Ovary (tissue), 9 donors: ENCODE results near the gene FAM107B. TPM values are rescaled to one million over a fixed set of nuclear protein-coding genes. Genes with fewer than 3 reads are reported as not detected.

Experiments used
- DNase-seq, 5 donors: peaks; one replicate each; pipeline ENCODE4 v3.0.0-alpha.2; 2019 to 2020
- H3K27ac ChIP-seq, 2 donors: fragments of 200-600 bp; one replicate each; pipeline versions ENCODE4 v1.5.1 to v1.8.0; 2019 to 2022
- H3K27me3 ChIP-seq: fragments of 200-600 bp; one replicate; pipeline ENCODE4 v1.8.0; 2022
- H3K36me3 ChIP-seq: fragments of 200-600 bp; sonication (generic); one replicate; pipeline ENCODE4 v1.5.1; 2019
- H3K4me1 ChIP-seq: one replicate; pipeline ENCODE4 v1.8.1; 2013; ENCODE audit warnings: mild to moderate bottlenecking, moderate library complexity; ENCODE audit not compliant: insufficient read depth
- H3K4me3 ChIP-seq: fragments of 200-600 bp; sonication (generic); one replicate; pipeline ENCODE4 v1.5.1; 2017
- H3K9me3 ChIP-seq, 2 donors: fragments of 200-600 bp in 1 of 2; sonication (generic) in 1 of 2; one replicate each; pipeline versions ENCODE4 v1.5.1 to v1.8.1; 2013 to 2019; ENCODE audit warnings: mild to moderate bottlenecking in 1 of 2, moderate library complexity in 1 of 2
- CTCF ChIP-seq, 3 donors: fragments of 450-650 bp in 2 of 3; fragments of 200-600 bp in 1 of 3; IDR thresholded peaks; one replicate each; pipeline versions ENCODE4 v1.5.1 to v1.8.0; 2016 to 2022; ENCODE audit warnings: antibody characterized with exemption in 3 of 3, mild to moderate bottlenecking in 1 of 3
- EP300 ChIP-seq: sonication (generic); formaldehyde crosslinking; IDR thresholded peaks from one replicate; pipeline ENCODE4 v1.6.1; 2017; ENCODE audit warnings: antibody characterized with exemption
- POLR2A ChIP-seq: fragments of 450-650 bp; IDR thresholded peaks from one replicate; pipeline ENCODE4 v1.6.1; 2017; ENCODE audit warnings: antibody characterized with exemption, mild to moderate bottlenecking, moderate library complexity
- WGBS, 3 donors: extraction: QIAGEN DNeasy Blood & Tissue Kit in 1 of 3; methylation state at CpG; one replicate each; pipeline versions ENCODE4 v1.1.5 to v1.1.7; 2013 to 2017; 5-methylcytosine and 5-hydroxymethylcytosine counted together
- intact Hi-C, 4 donors: fragments of 100-400 bp; cut with DNase I; formaldehyde crosslinking; loops; one replicate each; pipeline versions ENCODE4 v1.11.0 to v1.15.1; 2022 to 2023
- polyA plus RNA-seq, 2 donors: library from polyadenylated mRNA; stranded (reverse); fragments of 200-250 nt in 1 of 2; fragments of 350-450 nt in 1 of 2; fragmentation: Illumina TruSeq in 1 of 2; extraction: RNeasy Lipid Tissue Mini Kit (QIAGEN cat#74804) in 1 of 2; gene quantifications; one replicate each; pipeline ENCODE4 v1.2.3, GENCODE V29; 2013 to 2014
- total RNA-seq, 7 donors: library from RNA; depleted of rRNA in 2 of 7; stranded (reverse); fragments of >200 nt in 2 of 7; fragmentation: NEBNext Ultra II Directional in 3 of 7; extraction: Animal tissue kit (Norgen Biotek cat#: 25700) in 3 of 7; gene quantifications; one replicate each; pipeline versions ENCODE4 v1.1.0 to v1.2.4, GENCODE V29; 2016 to 2023
- donor health status: DM: no; HTN: no; CAD: no; lungs with moderate emphysema.
- donor health status: DM: no; HTN: no; CAD: no.
- donor health status: Bipolar disorder and iron deficiency.
- donor health status: DM: yes; HTN: yes; CAD: no.
- donor health status: DM: no; HTN: no; CAD: no.
- donor health status: DM: yes; HTN: yes; CAD: no.

The FAM107B gene
- total and polyA plus RNA-seq, 9 donors = 6.0 to 26.6 (median 15.0) TPM

- peaks cover 5% of the 10 kb centered on the region for H3K4me1 ChIP-seq
- no peak overlapping the region for H3K27ac ChIP-seq
- TF ChIP-seq EP300 (no peak), CTCF (IDR thresholded peaks at IDR 0.05) (no peak), POLR2A (no peak)
- no peaks in the 10 kb centered on the region for H3K36me3 ChIP-seq
- H3K27me3 ChIP-seq = no peaks in the 10 kb centered on the region
- DNase-seq = no peak
- intact Hi-C loops = no loop called here
- no peak overlapping the region for H3K4me3 ChIP-seq
- 96 to 99% (median 98%) methylated on average over 3 of the region's 3 CpGs for WGBS, 3 donors
- no peaks in the 10 kb centered on the region for H3K9me3 ChIP-seq
Observed at GRCh38 chr10:14652067-14652466, 122.6 kb downstream of the FAM107B start.

DNA sequence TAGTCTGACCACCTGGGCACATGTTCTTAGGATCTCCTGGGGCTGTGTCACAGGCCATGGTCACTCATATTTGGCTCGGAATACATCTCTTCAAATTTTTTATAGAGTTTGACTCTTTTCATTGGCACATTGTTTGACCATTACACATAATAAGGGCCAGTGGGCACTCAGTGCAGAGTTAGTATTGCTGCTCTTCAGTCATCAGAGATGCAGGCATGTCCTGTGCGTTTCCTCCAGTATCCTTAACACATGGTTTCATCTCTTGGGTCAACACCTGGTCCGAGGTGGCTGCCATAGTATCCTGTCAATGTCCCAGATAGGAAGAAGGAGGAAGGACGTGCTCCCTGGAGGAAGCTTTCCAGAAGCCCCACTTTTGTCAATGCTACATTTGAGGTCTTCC, 125.0 kb downstream of the FAM107B start:
- WGBS, 3 donors = 90 to 94% (median 92%) methylated on average over 4 of the region's 4 CpGs
- Histone ChIP-seq H3K4me1 (peaks cover 5% of the 10 kb centered on the region), H3K27me3 (no peaks in the 10 kb centered on the region), H3K36me3 (no peaks in the 10 kb centered on the region), H3K4me3 (no peak overlapping the region), H3K27ac (no peak overlapping the region), H3K9me3 (no peaks in the 10 kb centered on the region)
- intact Hi-C loops = no loop called here
- DNase-seq = no peak
- TF ChIP-seq EP300 (no peak), CTCF (IDR thresholded peaks at IDR 0.05) (no peak), POLR2A (no peak)

DNA sequence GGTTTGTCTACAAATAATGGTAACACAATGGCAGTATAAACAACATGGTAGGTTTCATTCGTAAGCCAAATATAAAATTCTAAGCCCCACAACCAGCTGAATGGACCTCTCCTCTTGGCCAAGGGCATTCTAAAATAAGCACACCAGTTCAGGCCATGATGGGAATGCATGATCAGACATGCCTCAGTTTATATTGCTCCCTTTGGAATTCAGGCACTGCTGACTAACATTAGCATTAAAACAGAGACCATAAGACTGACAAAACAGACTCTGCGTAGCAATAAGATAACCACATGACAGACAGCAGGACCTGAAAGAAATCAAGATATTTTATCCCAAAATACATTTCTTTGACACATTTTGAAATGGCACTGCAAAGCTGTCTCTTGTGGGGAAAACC, 125.8 kb downstream of the FAM107B start:
- no peak for DNase-seq
- Histone ChIP-seq H3K27ac (no peak overlapping the region), H3K36me3 (no peaks in the 10 kb centered on the region), H3K4me1 (peaks cover 5% of the 10 kb centered on the region), H3K4me3 (no peak overlapping the region), H3K9me3 (no peaks in the 10 kb centered on the region), H3K27me3 (no peaks in the 10 kb centered on the region)
- WGBS, 3 donors = 77 to 89% (median 85%) methylated on average over 2 of the region's 2 CpGs
- intact Hi-C loops = no loop called here
- TF ChIP-seq EP300 = no peak
- no peak for TF ChIP-seq CTCF (IDR thresholded peaks at IDR 0.05)
- no peak for TF ChIP-seq POLR2A

DNA sequence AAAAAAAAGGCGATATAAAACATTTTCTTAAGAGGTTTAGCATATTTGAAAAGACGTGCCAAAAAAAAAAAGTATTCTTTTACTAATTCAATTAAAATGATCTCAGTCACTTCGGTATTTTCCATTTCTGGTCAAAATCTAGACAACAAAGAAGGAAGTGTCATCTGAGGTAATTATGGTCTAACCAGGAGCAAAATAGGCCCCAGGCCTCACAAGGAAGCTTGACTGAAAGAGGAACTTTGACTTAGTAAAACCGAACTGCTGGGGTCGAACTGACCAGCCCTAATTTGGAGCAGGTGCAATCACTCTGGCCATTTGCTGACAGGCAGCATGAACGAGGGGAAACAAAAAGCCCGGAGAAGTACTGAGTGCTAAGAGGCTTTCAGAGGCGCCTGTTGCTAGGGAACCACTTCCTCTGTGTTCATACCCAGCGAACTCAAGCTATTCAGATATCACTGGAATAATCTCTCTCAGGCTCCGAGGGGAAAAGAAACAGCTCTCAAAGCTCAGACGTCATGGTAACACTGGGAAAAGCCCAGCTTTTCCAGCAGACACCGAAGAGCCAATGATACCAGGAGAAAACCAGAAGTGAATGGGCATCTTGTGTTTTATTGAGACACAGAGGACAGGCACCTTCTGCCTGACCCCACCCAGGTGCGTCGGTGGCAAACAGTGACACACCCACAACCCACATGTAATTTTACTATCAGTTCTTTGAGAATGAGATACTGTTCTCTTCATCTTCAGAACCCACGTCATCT, 126.5 kb downstream of the FAM107B start:
- H3K4me1 ChIP-seq = peaks cover under 1% of the 10 kb centered on the region
- TF ChIP-seq POLR2A (no peak), EP300 (no peak), CTCF (IDR thresholded peaks at IDR 0.05) (no peak)
- no peaks in the 10 kb centered on the region for H3K27me3 ChIP-seq
- 33 to 35% (median 33%) methylated on average over 15 of the region's 15 CpGs for WGBS, 3 donors
- no peak overlapping the region for H3K4me3 ChIP-seq
- no peaks in the 10 kb centered on the region for H3K9me3 ChIP-seq
- H3K27ac ChIP-seq = no peak overlapping the region
- peak in 1 of 5 donors; percentile 22 for DNase-seq
- intact Hi-C loops = no loop called here
- no peaks in the 10 kb centered on the region for H3K36me3 ChIP-seq
